Measurements from ENCODE around the gene FAM76A. TPM values are rescaled to one million over a fixed set of nuclear protein-coding genes. Genes with fewer than 3 reads are reported as not detected.

FAM76A gene
- total RNA-seq, 2 donors from 2014 or later, result 13.2 to 13.5 TPM

DNA sequence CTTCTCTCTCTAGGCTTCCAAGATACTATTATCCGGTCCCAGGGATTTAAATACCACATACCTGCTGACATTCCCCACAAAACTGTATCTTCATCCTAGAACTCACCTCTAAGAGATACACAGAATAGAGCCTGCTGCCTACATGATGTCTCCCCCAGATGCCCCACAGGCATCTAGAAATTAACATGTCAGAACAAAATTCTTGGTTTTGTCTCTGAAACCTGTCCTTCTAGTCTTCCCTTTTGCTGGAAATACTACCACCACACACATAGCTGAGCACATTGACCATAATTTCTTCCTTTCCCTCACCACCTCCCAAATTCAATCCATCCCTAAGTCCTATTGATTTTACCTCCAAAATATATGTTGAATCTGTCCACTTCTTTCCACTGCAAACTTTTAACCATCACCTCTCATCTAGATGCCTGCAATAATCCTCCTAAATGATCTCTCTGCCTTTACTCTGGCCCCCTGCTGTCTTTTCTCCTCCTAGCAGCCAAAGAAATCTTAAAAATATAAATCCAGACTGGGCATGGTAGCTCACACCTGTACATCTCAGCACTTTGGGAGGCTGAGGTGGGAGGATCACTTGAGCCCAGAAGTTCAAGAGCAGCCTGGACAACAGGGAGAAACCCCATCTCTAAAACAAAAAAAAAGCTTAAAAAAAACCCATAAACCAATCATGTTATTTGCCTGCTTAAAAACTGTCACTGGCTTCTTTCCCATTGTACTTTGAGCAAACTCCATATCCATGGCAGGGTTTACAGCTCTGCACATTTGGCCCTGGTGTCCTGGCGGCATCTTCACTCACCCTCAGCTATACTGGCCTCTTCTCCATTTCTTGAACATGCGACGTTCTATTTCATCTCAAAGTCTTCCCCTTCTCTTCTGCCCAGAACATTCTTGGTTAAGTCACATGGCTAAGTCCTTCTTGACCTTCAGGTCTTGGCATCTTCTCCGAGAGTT lies 6.2 kb upstream of the FAM76A start:
- DNase-seq (no peak), ATAC-seq (no peak)
- intact Hi-C loops (cut with DNase I), result no loop called here

DNA sequence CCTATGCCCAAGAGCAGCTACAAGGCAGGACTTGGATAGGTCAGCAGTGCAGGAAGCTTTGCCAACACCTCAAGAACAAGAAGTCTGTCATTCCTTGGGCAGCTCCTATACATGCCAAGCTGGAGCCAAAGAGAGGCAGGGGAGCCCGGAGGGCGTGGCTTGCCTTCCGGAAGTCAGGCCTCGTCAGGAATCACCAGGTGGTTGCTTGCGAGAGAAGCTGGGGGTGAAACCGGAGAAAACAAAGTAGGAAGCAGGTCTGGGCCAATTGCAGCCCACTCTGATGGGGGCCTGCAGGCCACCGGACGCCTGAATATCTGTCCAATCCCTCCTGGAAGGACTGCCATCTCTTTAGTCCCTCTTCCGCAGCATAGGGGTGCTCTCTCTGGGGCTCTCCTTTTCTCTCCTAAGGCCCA lies 794 bp upstream of the FAM76A start:
- no peak for ATAC-seq
- peak; percentile 35 for DNase-seq
- intact Hi-C loops (cut with DNase I), result loop anchor here in 1 of 2 donors (5.0 kb wide), 1 partner anchor 53 kb away; the partner anchor contains the start of gene IFI6

DNA sequence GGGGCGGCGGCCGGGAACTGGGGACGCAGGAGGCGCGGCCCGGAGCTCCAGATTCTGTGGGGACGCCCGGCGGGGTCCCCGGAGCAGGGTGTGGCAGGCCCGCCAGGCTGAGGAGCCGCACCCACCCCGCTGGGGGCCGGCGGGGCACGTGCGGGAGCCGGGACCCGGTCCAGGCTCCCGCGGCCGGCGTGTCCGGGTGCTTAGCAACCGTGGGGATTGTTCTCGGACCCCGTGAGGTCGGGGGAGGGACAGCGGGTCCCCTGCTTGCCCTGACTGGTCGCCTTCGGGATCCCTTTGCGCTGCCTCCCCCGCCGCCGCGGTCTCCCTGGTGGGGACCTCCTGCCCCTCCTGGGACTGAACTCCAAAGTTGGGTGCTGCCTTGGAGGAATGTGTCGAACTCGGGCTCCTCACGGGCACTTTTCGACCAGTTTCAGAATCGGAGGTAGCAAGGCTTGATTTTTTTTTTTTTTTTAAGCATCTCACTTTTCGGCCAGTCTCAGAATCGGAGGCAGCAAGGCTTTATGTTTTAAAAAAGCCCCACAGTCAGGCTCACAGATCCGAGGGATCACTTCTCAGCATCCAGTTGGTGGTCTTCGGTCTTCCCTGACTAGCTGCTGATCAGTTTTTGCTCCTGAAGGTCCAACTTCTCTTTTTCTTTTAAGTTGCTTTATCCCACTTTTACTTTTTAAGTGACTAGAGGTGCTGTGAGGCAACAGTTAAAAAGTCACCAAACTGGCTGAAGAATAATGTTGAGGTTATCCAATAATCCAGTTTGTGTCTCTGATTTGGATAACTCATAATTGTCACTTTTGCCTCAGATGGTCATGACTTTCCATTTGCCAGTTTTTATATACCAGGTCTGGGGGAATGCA lies 648 bp downstream of the FAM76A start:
- DNase-seq (peak; percentile 67), ATAC-seq (peak; percentile 11 to 36)
- intact Hi-C loops (cut with DNase I), result loop anchor here in 1 of 2 donors (5.0 kb wide), 1 partner anchor 54 kb away; the partner anchor contains the start of gene IFI6

DNA sequence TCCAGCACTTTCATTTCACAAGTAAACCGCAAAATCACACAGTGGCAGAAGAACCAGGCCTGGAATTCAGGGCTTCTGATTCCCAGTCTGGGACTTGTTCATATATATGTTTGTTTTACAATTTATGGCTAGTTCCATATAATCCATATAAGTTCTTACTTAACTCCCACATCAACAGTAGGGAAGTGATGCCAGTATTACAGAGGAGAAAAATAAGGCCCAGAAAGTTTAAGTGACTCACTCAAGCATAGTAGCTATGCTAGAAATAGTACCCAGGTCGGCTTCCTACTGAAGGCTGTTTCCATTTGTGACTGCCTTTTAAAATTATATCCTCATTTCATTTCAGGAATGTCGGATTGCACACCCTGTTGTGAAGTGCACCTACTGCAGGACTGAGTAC lies 1.4 kb downstream of the FAM76A start:
- DNase-seq (no peak), ATAC-seq (no peak)
- intact Hi-C loops (cut with DNase I), result loop anchor here in 1 of 2 donors (5.0 kb wide), 1 partner anchor 55 kb away; the partner anchor contains the start of gene IFI6

DNA sequence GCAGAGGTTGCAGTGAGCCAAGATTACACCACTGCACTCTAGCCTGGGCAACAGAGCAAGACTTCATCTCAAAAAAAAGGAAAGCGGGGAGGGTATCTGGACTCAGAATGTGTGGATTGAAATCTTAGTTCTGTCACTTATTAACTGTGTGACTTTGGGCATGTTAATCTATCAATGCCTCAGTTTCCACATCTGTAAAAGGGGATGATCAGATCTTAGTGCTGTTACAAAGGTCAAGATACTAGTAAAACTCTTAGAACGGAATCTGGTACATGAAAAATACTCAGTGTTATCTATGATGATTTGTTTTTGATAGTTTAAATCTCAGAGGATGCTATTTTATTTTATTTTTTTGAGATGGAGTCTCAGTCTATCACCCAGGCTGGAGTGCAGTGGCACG lies 10.5 kb downstream of the FAM76A start:
- ATAC-seq (no peak), DNase-seq (no peak)
- intact Hi-C loops (cut with DNase I), result no loop called here

DNA sequence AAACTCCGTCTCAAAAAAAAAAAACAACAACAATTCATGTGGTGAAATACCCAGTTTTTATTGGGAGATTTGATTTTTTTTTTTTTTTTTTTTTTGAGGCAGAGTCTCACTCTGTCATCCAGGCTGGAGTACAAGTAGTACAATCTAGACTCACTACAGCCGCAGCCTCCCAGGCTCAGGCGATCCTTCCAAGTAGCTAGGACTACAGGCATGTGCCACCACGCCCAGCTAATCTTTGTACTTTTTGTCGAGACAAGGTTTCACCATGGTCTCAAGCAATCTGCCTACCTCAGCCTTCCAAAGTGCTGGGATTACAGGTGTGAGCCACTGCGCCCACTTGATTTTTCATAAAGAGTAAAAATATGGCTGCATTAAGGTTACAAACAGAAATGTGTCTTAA lies 15.4 kb downstream of the FAM76A start:
- DNase-seq (no peak), ATAC-seq (no peak)
- intact Hi-C loops (cut with DNase I), result no loop called here

DNA sequence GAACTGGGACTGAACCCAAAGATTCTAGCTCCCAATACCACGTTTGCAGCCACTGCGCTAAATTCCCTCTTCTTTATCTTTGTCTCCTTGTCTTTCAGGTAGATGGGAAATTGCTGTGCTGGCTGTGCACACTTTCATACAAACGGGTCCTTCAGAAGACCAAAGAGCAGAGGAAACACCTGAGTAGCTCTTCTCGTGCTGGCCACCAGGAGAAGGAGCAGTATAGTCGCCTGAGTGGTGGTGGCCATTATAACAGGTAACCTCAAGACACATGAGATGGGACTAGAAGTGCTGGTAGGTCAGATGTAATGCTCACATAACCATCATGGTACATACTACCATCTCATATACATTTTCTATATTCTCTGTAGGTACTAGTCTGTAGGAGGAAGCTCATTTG lies 18.8 kb downstream of the FAM76A start:
- no peak for ATAC-seq
- intact Hi-C loops (cut with DNase I), result no loop called here
- no peak for DNase-seq

DNA sequence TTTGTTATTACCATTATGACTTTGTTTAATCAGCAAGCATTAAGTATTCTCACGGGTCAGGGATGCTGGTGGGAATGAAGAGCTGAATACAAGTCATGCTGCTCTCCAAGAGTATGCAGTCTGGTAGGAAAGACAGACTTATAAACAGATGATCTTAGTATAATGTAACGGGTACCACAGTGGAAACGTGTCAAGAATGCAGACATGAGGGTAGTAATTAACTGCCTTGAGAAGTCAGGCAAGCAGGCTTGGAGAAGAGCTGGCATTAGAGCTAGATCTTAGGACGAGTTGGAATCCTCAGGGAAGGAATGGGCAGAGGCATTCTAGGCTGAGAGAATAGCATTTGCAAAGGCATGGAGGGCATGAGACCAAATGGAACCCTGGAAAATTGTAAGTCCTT lies 19.7 kb downstream of the FAM76A start:
- DNase-seq (no peak), ATAC-seq (no peak)
- intact Hi-C loops (cut with DNase I), result no loop called here

DNA sequence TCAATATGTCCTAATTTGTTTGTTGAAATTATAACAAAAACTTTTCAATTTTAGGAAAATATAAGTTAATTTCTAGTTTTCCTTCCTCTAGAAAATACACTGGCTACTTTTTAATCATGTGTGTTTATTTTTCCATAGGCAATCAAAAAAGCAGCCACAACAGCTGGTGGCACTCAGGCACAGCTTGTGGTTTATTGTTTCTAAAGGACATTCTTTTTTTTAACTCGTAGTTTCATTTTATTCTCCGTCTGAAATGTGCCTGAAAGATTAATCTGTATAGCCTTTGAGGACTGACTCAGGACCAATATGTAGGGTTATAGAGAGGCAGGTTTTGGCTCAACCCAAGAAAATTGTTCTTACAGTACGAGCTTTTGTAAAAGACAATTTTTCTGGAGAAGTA lies 26.6 kb downstream of the FAM76A start:
- DNase-seq (no peak), ATAC-seq (no peak)
- intact Hi-C loops (cut with DNase I), result no loop called here

DNA sequence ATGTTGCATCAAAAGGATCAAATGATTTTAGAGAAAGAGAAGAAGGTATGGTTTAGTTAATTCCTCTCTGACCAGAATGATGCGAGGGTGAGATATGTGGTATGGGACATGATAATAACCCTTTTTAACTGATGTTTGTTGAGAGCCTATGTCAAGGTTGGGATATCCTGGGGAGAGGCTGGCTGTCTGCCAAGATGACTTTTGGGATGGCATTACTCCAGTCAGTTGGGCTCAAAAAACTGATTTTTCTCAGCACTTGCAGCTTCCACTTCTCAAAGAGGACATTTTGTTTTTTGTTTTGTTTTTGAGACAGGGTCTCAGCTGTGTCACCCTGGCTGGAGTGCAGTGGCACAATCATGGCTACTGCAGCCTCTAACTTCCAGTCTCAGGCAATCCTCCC lies 29.5 kb downstream of the FAM76A start:
- intact Hi-C loops (cut with DNase I), result no loop called here
- ATAC-seq (no peak), DNase-seq (no peak)

DNA sequence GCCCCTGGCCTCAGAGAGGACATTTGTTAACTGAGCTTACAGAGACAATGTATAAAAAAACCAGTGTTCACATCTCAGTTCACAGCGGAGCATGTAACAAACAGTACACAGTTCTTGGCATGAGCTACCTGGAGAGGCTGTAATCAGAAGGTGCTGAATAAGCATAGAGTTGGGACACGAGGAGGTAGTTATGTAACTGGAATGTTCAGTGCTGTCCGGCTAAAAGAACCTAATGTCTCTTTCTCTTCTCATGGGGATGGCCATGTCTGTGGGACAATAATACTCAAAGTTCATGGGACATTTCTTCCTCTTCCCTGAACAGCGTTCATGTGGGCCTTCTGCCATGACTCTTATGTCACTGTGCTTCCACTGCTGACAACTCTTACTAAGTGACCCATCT lies 30.1 kb downstream of the FAM76A start:
- DNase-seq, result no peak
- peak in 1 of 2 donors; percentile 71 for ATAC-seq
- intact Hi-C loops (cut with DNase I), result no loop called here

DNA sequence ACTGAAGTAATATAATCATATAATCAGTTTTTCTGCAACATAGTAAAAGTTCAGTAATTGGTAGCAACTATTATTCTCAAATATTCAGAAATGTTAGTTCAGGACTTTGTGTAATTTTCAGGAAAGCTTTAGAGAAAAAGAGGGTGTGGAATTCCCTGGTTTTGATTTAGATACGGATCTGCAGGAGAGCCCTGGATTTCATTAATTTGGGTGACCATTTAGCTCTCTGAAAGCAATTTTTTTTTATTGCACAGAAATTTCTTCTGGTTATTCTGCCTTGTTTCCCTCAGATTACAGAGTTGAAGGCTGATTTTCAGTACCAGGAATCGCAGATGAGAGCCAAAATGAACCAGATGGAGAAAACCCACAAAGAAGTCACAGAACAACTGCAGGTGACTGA lies 33.5 kb downstream of the FAM76A start:
- no peak for ATAC-seq
- DNase-seq, result no peak

DNA sequence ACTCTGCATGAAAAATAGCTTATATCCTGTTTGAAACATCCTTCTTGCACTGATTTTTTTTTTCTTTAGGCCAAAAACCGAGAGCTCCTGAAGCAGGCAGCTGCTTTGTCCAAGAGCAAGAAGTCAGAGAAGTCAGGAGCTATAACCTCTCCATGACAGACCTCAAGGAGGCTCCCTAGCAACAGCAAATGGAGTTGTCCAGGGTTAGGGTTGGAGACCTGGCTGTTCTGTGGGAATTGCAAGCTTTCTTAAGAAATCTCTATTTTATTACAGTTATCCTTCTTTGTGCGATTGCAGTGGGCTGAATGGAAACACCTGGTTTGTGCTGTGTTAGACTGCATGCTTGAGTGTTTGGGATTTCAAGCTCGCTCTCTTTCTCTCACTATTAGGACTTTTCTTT lies 34.7 kb downstream of the FAM76A start:
- ATAC-seq, result no peak
- no peak for DNase-seq
- intact Hi-C loops (cut with DNase I), result no loop called here

More for the DNA sequence above, 33.5 kb downstream of the FAM76A start:
- intact Hi-C loops (cut with DNase I), result no loop called here

DNA sequence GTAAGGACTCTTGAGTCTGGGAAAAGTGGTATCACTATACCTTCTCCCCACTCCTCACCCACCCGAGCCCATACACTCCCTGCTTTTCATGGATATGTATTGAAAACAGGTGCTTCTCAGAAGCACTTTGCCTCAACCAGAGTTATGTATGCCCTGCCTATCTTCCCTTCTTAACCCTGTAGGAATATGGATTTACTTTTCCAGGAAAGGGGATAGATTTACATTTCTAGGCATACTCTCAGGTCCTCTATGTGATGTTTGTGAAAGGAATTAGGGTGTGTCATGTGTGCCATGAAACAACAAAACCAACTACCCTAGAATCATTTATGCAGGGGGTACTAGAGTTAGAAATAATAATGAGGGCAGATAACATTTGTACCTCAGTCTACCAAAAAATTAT lies 36.3 kb downstream of the FAM76A start:
- DNase-seq (no peak), ATAC-seq (no peak)
- intact Hi-C loops (cut with DNase I), result no loop called here

DNA sequence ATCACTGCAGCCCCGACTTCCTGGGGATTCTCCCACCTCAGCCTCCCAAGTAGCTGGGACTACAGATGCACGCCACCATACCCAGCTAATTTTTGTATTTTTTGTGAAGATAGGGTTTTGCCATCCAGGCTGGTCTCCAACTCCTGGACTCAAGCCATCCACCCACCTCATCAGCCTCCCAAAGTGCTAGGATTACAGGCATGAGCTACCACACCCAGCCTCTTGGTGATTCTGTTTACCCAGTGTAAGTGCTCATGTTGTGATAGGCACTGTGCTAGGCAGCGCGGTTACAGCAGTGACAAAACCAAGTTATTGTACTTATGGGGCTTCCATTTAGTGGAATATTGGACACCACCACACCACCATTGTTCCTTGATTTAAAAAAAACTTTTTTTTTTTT lies 37.6 kb downstream of the FAM76A start:
- DNase-seq (no peak), ATAC-seq (no peak)
- intact Hi-C loops (cut with DNase I), result no loop called here

DNA sequence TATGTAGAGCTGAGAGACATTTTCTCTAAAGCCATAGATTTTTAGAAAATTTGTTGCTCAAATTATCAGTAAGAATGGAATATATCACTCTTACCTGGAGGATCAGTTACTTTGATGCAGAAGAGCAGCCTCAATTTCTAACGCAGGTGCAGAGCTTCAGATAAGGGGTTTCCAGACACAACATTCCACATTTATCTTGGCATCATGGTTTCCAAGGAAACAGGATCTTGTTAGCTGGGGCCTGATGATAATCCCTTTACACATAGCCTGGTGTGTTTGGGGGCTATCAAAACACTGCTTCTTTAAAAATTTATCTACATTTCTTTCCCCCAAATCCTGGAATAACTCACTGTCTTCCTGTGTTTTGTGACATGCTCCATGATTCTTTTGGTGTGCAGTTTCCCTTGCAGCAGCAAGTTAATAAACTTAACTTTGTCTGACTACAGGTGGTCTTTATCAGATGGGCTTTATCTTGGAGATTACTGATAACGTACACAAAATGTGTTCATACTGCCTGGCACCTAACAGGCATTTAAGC lies 44.6 kb downstream of the FAM76A start:
- ATAC-seq (no peak), DNase-seq (no peak)
- intact Hi-C loops (cut with DNase I), result no loop called here

DNA sequence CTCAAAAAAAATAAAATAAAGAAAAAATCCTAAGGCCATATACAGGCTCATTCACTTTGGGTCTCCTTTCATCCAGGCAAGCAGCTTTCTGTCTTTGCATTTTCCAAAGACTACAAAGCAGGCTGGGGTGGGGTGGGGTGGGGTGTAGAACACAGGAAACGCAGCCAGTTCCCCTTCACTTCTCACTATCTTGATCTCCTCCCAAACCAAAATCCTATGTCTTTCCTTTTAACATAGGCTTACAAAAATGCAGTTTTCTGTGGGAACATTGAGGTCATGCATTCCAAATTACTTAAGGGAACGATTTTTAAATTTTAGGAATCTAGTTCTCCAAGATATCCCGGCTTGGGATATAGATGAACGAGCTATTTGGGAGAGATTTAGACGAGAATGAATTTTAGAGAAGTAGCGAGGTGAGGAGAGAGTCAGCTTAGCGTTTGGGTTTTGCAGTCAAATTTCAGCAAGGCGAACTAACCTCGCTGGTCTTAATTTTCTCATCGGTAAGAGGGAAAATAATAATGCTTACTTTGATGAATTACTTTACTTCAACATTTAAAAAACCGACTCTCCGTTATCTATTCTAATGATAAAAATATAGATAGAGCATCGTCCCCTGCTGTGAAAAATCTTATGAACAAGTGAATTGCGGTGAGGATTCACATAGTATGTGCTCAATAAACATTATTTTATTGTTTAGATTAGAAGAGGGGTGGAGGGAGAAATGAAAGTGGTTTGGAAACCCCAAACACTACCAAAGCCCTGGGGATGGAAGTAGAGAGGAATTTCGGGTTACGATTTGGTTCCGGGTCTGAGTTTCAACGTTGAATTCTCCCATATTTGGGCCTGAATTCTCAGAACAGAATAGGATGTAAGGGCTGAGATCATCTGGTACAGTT lies 46.5 kb downstream of the FAM76A start:
- ATAC-seq, result no peak
- intact Hi-C loops (cut with DNase I), result no loop called here
- DNase-seq, result no peak

DNA sequence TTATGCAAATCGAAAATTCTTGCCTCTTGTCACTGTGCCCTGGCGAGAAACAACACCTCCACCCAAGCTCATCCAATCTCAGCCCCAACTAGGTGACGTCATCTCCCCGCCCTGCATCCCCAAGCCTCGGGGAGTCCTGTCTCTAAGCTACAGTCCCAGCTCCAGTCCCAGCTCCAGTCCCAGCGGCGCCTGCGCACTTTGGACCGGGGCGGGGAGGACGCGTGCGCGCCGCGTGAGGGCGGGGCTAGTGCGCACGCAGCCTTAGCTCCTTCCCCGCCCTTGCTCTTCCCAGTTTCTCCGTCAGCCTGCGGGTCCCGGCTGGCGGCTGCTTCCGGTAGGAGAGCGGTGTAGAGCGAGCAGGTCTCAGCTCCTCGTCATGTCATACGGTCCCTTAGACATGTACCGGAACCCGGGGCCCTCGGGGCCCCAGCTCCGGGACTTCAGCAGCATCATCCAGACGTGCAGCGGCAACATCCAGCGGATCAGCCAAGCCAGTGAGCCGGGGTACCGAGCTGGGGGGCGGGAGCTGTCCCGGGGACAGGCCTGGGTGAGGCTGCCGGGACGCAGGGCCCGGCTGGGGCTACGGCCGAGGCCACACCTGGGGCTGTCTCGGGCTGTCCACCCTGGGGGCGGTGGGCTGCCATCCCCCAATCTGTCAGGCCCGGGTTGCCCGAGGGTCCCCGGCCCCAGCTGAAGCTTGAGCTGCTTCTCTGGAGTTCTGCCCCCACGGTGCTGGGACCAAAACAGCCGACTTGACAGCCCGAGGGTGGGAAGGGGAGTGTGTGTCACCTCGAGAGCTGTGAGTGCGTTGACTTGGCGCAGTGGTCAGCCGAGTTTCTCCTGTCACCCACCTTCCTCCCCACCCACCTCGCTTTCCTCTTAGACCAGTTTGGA lies 47.4 kb downstream of the FAM76A start, which contains the start of gene STX12:
Gene STX12, plus strand, starts transcription at position 288 of the 894 bp plus-strand sequence. Its CDS starts 89 bp downstream, at position 377.
- DNase-seq, result peak; percentile 99
- ATAC-seq, result peak; percentile 98 to 99

More for the DNA sequence above, 47.4 kb downstream of the FAM76A start, which contains the start of gene STX12:
- intact Hi-C loops (cut with DNase I), result no loop called here

All from left cardiac atrium (tissue), 4 donors.